Suprapubic skin (tissue), 4 donors: ENCODE data around the gene EPRS1.

ENCODE experiments used
- CTCF ChIP-seq, 2 donors: fragments of 200-600 bp in 1 of 2; fragments of 450-650 bp in 1 of 2; sonication (generic) in 1 of 2; IDR thresholded peaks; one replicate each; pipeline ENCODE4 v1.5.1; 2016 to 2019; ENCODE audit warnings: antibody characterized with exemption in 2 of 2, mild to moderate bottlenecking in 1 of 2, moderate library complexity in 1 of 2
- POLR2A ChIP-seq, 2 donors: fragments of 450-650 bp; IDR thresholded peaks; one replicate each; pipeline ENCODE4 v1.6.1; 2017; ENCODE audit warnings: antibody characterized with exemption in 2 of 2, mild to moderate bottlenecking in 2 of 2, moderate library complexity in 2 of 2
- POLR2AphosphoS5 ChIP-seq, 3 donors: sonication (generic); formaldehyde crosslinking; IDR thresholded peaks; one replicate each; pipeline ENCODE4 v1.6.1; 2017; ENCODE audit warnings: antibody characterized with exemption in 3 of 3

- TF ChIP-seq POLR2AphosphoS5 (IDR thresholded peaks at IDR 0.05) (peak; percentile 11 to 77 (median 71)), POLR2A (IDR thresholded peaks at IDR 0.05) (no peak), CTCF (IDR thresholded peaks at IDR 0.05) (peak; percentile 84 to 88)
Observed at GRCh38 chr1:220046052-220046930, at the start of gene EPRS1.
